ENCODE data around the gene ZNF750. TPM values are rescaled to one million over a fixed set of nuclear protein-coding genes. Genes with fewer than 3 reads are reported as not detected.

Gene ZNF750
- polyA plus RNA-seq, 1 donor (not counting 4 experiments of a cell fraction or from before 2014, with no cell fraction given), result 5.5 TPM

GRCh38 chr17:82882715-82883418, 43.0 kb upstream of the ZNF750 start:
- TF ChIP-seq EZH2 (IDR thresholded peaks at IDR 0.05; ENCODE audit: low read length), result no peak
- TF ChIP-seq CTCF (optimal IDR thresholded peaks at IDR 0.05 in 1 of 3, IDR thresholded peaks at IDR 0.05 in 1 of 3, conservative IDR thresholded peaks at IDR 0.05 in 1 of 3; ENCODE audit: extremely low read depth in 1 of 3, insufficient read depth in 2 of 3, low read length in 3 of 3), result no peak
- DNase-seq (ENCODE audit: low read depth, low spot score), result no peak
- H3K4me1 ChIP-seq (ENCODE audit: control insufficient read depth, extremely low read depth, insufficient read depth, low read length), result no peaks in the 10 kb centered on the region
- H3K9ac ChIP-seq (ENCODE audit: control insufficient read depth, extremely low read depth, insufficient read depth, low read length), result no peak overlapping the region
- H2AFZ ChIP-seq (ENCODE audit: control insufficient read depth, low read length), result no peak overlapping the region
- no peak for FAIRE-seq
- H3K27me3 ChIP-seq (ENCODE audit: control insufficient read depth, extremely low read depth, insufficient read depth, low read length), result no peaks in the 10 kb centered on the region
- H3K36me3 ChIP-seq (ENCODE audit: control insufficient read depth in 2 of 2, extremely low read depth in 1 of 2, insufficient read depth in 2 of 2, low read length in 2 of 2), result peaks cover 4 to 21% of the 10 kb centered on the region in 2 experiments
- no peak overlapping the region for H3K4me2 ChIP-seq (ENCODE audit: control insufficient read depth, extremely low read depth, insufficient read depth, low read depth, low read length)
- no peak overlapping the region for H3K4me3 ChIP-seq (ENCODE audit: control insufficient read depth in 2 of 3, extremely low read depth in 1 of 3, insufficient read depth in 2 of 3, low read depth in 1 of 3, low read length in 3 of 3)
- peaks cover 45% of the 10 kb centered on the region for H3K79me2 ChIP-seq (ENCODE audit: control insufficient read depth, insufficient read depth, low read length)
- H3K27ac ChIP-seq (ENCODE audit: control insufficient read depth, insufficient read depth, low read length), result no peak overlapping the region
- H3K9me1 ChIP-seq (ENCODE audit: control insufficient read depth, extremely low read depth, insufficient read depth, low read length), result no peaks in the 10 kb centered on the region
- no peaks in the 10 kb centered on the region for H3K9me3 ChIP-seq (ENCODE audit: control insufficient read depth, low read depth, low read length)
- no peaks in the 10 kb centered on the region for H4K20me1 ChIP-seq (ENCODE audit: control insufficient read depth, extremely low read depth, insufficient read depth, low read length)
- dilution Hi-C loops (cut with MboI; ENCODE audit: extremely low pct_ligation_motif_present, low sequenced_read_pairs), result no loop called here

GRCh38 chr17:82881900-82882714, 42.3 kb upstream of the ZNF750 start:
- TF ChIP-seq EZH2 (IDR thresholded peaks at IDR 0.05; ENCODE audit: low read length) (no peak), CTCF (optimal IDR thresholded peaks at IDR 0.05 in 1 of 3, IDR thresholded peaks at IDR 0.05 in 1 of 3, conservative IDR thresholded peaks at IDR 0.05 in 1 of 3; ENCODE audit: extremely low read depth in 1 of 3, insufficient read depth in 2 of 3, low read length in 3 of 3) (no peak)
- H3K4me2 ChIP-seq (ENCODE audit: control insufficient read depth, extremely low read depth, insufficient read depth, low read depth, low read length), result no peak overlapping the region
- dilution Hi-C loops (cut with MboI; ENCODE audit: extremely low pct_ligation_motif_present, low sequenced_read_pairs), result no loop called here

More at GRCh38 chr17:82881900-82882714, 42.3 kb upstream of the ZNF750 start:
- FAIRE-seq, result no peak
- no peak for DNase-seq (ENCODE audit: low read depth, low spot score)
- Histone ChIP-seq H4K20me1 (ENCODE audit: control insufficient read depth, extremely low read depth, insufficient read depth, low read length) (no peaks in the 10 kb centered on the region), H3K9ac (ENCODE audit: control insufficient read depth, extremely low read depth, insufficient read depth, low read length) (no peak overlapping the region), H2AFZ (ENCODE audit: control insufficient read depth, low read length) (no peak overlapping the region), H3K4me3 (ENCODE audit: control insufficient read depth in 2 of 3, extremely low read depth in 1 of 3, insufficient read depth in 2 of 3, low read depth in 1 of 3, low read length in 3 of 3) (no peak overlapping the region), H3K4me1 (ENCODE audit: control insufficient read depth, extremely low read depth, insufficient read depth, low read length) (peaks cover 4% of the 10 kb centered on the region), H3K9me1 (ENCODE audit: control insufficient read depth, extremely low read depth, insufficient read depth, low read length) (no peaks in the 10 kb centered on the region), H3K27me3 (ENCODE audit: control insufficient read depth, extremely low read depth, insufficient read depth, low read length) (no peaks in the 10 kb centered on the region), H3K9me3 (ENCODE audit: control insufficient read depth, low read depth, low read length) (no peaks in the 10 kb centered on the region), H3K79me2 (ENCODE audit: control insufficient read depth, insufficient read depth, low read length) (peaks cover 43% of the 10 kb centered on the region), H3K27ac (ENCODE audit: control insufficient read depth, insufficient read depth, low read length) (no peak overlapping the region), H3K36me3 (ENCODE audit: control insufficient read depth in 2 of 2, extremely low read depth in 1 of 2, insufficient read depth in 2 of 2, low read length in 2 of 2) (peaks cover 4 to 19% of the 10 kb centered on the region in 2 experiments)

All from keratinocyte (primary cell).